GM19035 (cell line): Measurements from ENCODE around the gene MTURN.

ENCODE experiments used
- ATAC-seq: cut with Tn5 transposase; IDR thresholded peaks from one replicate; pipeline ENCODE4 v1.9.1; 2021; ENCODE audit not compliant: unreplicated experiment

Gene MTURN

GRCh38 chr7:30135301-30136116 is 723 bp downstream of the MTURN start:
- ATAC-seq = peak; percentile 34

- no peak for ATAC-seq
Observed at GRCh38 chr7:30136117-30136731, 1.4 kb downstream of the MTURN start.

- ATAC-seq = no peak
Observed at GRCh38 chr7:30136743-30137485, 2.1 kb downstream of the MTURN start.

DNA sequence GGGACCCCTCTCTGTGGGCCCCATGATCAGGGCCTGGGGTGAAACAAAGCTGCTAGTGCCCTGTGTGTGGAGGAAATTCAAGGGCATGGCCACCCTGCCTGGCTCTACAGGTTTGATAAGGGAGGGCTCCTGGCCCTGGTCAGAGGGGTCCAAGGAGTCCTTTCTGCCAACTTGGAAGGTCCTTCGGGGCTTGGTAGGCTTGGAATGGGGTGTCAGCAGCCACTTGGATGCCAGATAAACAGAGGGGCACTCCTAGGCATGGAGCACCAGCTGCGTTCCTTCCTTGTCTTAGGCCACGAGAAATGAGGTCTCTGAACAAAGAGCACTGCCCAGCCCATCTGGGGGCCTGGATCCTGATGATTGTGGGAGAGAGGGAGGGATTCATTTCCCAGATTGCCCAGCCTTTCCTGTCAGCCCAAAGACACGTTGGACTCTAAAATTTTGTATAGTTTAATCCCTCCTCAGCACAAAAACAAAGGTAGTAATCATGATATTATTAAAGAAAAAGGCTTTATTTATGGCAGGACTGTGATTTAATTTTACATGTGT is 5.1 kb downstream of the MTURN start:
- no peak for ATAC-seq

DNA sequence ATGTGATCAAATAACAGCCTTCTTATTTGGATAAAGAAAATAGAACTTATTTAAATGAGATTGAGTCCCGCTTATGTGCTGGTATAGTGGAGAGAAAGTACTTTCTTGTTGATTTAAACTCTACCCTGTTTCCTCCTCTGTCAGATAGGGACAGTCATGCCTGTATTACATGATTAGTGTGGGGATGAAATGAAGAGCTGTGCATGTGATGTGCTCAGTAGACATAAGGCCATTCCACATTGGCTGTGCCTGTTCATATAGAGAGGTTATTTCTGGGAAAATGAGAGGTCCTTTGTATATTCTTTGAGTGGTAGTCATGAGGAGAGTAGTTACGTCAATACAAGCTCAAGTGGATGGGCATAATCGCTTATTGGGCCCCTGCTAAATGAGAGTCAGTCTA is 5.7 kb downstream of the MTURN start:
- ATAC-seq = no peak

GRCh38 chr7:30142710-30143109 is 7.9 kb downstream of the MTURN start:
- ATAC-seq = no peak

DNA sequence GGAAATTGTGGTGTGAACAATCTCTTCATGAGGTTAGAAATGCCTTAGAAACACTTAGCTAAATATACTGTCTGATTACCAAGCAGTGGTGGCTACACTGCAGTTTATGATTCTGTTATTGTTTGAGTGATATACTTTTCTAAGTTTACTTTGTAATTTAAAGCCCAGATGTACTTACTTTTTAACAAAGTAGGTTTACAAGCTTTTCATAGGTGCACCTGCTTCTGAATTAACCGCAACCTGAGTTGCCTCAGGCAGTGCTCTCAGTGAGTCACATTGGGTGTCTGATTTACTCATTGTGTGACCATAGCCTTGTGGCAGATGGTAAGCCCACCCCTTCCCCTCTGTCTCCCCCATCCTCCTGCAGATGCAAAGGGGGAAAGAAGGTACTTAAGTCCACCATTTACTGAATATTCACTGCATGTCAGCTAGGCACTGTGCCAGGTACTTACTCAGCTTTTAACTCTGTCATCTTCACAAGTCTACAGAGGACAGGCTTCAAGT is 9.0 kb downstream of the MTURN start:
- ATAC-seq = no peak

- ATAC-seq = no peak
Observed at GRCh38 chr7:30144657-30145306, 10.0 kb downstream of the MTURN start.

GRCh38 chr7:30145426-30145970 is 10.7 kb downstream of the MTURN start:
- no peak for ATAC-seq

- ATAC-seq = no peak
Observed at GRCh38 chr7:30146127-30146612, 11.4 kb downstream of the MTURN start.

DNA sequence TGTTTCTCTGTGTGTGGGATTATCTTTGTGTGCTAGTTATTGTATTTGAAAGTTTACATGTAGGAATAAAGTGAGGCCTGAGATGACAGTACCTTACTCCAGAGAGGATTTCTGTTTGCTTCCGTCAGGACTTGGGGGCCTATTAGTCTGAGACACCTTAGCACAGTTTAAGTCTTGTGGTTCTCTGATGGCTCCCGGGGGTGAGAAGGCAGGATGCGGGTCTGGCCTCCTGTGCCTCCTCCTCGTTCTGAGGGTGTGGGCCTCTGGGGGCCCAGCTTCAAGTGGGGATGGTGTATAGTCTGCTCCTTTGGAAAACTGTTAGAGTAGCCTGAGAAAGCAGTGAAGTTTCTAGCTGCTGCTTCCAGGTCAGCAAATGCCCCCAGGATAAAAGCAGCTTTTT is 12.4 kb downstream of the MTURN start:
- no peak for ATAC-seq

DNA sequence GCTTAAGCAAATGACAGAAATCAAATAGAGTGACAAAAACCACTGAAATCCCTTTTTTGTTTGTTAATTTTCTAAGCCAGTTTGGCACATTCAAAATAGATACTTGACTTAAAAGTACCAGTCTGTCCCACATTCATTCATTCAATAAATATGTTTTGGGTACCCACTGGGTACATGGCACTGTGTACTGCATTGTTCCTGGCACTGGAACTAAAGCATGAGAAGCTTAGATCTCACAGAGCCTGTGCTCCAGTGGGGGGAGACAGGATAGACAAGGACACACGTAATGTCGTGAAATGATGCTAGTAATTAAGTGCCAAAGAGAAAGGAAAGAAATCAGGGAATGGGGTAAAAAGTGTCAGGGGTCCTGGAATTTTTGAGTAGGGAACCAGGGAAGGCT is 13.0 kb downstream of the MTURN start:
- no peak for ATAC-seq

GRCh38 chr7:30148426-30148825 is 13.6 kb downstream of the MTURN start:
- no peak for ATAC-seq

- ATAC-seq = no peak
Observed at GRCh38 chr7:30148951-30149459, 14.2 kb downstream of the MTURN start.

- ATAC-seq = no peak
Observed at GRCh38 chr7:30149640-30150272, 15.0 kb downstream of the MTURN start.

GRCh38 chr7:30150711-30151110 is 15.9 kb downstream of the MTURN start:
- ATAC-seq = no peak

DNA sequence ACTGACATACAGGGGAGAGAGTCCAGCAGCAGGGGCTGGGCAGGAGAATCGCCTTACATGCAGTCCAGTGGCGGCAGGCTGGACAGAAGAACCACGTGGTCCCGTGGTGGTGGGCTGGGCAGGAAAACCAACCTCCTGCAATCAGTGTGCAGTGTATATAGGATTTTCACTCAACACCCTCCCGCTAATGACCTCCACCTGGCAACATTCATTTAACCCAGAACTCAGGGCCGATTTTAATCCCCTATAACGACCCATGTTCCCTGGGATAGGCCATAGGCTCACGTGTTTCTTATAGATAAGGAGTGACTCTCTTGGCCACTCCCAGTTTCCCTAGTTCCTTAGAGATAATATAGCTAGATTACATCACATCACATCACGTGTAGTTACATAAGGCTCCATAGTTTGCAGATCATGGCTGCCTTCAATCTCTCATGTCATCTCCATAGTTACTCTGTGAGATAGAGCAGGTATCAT is 19.4 kb downstream of the MTURN start:
- ATAC-seq = no peak

GRCh38 chr7:30155481-30155880 is 20.7 kb downstream of the MTURN start:
- ATAC-seq = no peak

- no peak for ATAC-seq
Observed at GRCh38 chr7:30157204-30157603, 22.4 kb downstream of the MTURN start.

DNA sequence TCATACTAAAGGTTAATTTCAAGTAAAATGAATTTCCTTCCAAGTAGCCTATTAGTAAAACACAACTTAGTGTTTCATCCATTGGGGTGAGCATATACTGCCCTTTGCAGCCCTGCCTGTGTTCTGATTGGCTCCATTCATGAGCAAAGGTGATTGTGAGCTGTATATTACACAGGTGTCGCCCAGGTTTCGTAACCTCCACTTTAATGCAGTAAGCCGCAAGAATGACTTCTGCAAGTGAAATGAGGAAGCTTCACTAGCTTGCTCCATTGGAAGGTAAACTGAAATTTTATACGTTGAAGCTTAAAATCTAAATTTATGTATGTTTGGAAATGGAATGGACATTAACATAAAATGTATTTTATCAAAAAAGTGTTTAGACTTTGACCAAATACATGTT is 24.4 kb downstream of the MTURN start:
- no peak for ATAC-seq
